A673 (cell line): ENCODE results near the gene GPR158.

Experiments used
- CTCF ChIP-seq: fragments of 300-800, 200-600 bp; sonication (generic); conservative IDR thresholded peaks from 2 replicates; pipeline ENCODE4 v1.5.1; 2017; ENCODE audit warnings: low read depth, mild to moderate bottlenecking, antibody characterized with exemption, low read length, moderate library complexity, mixed read lengths
- EZH2 ChIP-seq: fragments of 200-600 bp; sonication (generic); IDR thresholded peaks from 2 replicates; pipeline ENCODE4 v1.6.1; 2017; ENCODE audit warnings: borderline replicate concordance, low read depth, mild to moderate bottlenecking, mixed read lengths, antibody characterized with exemption, low read length; ENCODE audit not compliant: poor library complexity, severe bottlenecking

- TF ChIP-seq CTCF (no peak), EZH2 (no peak)
Measured at GRCh38 chr10:25334445-25334844, 159.6 kb downstream of the GPR158 start.
